Putamen (tissue), 1 donor: Measurements from ENCODE around the gene PDE9A.
A peak's percentile ranks its signal among the peaks of the same experiment; 100 is the strongest.

Experiments used
- DNase-seq: peaks from one replicate; pipeline ENCODE4 v3.0.0-alpha.2; 2016; ENCODE audit warnings: low spot score

PDE9A gene

GRCh38 chr21:42657676-42658319 is 4.4 kb downstream of the PDE9A start:
- DNase-seq: no peak

- DNase-seq: no peak
These were observed 5.1 kb downstream of the PDE9A start for GRCh38 chr21:42658320-42659105.

DNA sequence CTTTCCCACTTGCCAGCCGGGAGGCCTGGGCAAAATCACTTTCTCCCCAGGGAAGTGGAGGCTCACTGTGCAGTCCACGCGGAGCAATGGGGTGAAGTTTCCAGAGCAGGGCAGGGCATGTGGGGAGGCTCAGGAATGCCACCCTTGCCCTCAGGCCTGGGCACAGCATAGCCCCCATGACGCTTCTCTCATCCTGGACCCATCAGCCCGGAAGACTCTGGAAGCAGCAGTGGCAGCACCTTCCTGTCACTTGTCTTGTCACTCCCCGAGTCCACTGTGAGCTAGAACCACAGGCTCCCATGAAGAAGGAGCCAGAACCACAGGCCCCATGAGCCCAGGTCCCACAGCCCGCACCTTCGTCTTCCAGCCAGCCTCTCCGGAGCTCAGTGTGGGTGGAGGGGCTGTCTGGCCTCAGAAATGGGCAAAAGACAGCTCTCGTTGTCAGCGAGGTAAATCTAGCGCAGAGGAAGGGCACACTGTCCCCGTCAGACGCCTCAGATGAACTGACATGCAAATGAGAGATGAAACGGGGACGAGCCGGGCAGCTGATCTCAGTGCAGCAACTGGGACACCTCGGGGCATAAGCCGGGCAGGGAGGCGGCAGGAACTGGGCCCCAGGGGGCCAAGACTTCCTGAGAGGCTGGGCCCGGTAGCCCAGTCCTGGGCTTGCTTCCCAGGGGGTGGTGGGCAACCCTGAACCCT is 6.1 kb downstream of the PDE9A start:
- no peak for DNase-seq

GRCh38 chr21:42660118-42660470 is 6.7 kb downstream of the PDE9A start:
- no peak for DNase-seq

- DNase-seq: no peak
These were observed 8.4 kb downstream of the PDE9A start for GRCh38 chr21:42661688-42662429.

DNA sequence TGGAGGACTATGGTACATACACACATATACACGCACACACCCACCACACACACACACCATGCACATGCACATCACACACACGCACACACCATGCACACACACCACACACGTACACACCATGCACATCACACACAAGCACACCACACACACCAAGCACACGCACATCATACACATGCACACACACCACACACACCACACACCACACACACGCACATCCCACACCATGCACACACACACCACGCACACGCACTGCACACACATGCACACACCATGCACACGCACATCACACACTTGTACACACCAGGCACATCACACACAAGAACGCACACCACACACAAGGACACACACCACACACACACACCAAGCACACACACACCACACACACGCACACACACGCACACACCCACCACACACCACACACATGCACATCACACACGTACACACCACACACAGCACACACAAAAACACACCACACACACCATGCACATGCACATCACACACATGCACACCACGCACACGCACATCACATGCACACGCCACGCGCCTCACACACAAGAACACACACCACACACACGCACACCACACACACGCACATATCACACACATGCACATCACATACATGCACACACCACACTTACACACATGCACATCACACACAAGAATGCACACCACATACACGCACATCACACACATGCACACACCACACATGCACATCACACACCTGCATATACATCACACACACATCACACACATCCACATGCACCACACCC is 9.2 kb downstream of the PDE9A start:
- no peak for DNase-seq

DNA sequence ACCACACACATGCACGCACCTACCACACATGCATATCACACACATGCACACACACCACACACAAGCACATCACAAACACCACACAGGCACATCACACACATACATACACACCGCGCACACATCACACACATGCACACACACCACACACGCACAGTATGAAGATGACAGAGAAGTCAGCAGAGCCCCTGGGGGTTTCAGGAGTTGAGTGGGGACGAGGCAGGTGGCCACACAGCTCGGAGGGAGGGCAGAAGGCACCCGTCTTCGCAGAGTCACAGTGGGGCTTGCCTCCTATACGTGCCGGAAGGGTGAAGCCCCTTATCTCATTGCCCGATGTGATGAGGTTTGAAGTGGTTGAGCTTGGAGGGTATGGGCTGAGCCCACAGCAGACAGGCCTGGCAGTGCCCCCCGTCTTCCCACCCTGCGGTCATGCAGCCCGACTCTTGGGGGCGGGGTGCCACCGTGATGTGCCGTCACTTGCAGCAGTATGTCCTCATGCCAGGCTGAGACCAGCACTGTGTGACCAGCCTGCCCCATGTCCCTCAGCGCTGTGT is 9.9 kb downstream of the PDE9A start:
- DNase-seq: no peak

- no peak for DNase-seq
These were observed 10.6 kb downstream of the PDE9A start for GRCh38 chr21:42663860-42664535.

DNA sequence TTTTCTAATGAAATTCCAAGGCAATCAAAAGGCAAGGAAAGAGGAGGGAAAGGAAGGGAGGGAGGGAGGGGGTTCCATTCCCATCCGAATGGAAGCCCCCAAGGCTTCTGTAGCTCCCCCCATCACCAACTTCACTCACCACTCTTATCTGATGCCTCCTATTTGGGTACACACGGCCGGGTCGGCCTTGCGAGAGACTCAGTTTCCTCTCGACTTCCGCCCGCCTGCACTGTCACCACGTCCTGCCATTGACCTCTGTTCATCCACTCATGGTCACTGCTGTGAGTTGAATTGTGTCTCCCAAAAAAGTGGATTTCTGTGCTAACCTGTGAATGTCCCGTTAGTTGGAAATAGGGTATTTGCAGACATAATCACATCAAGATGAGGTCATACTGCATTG is 11.2 kb downstream of the PDE9A start:
- no peak for DNase-seq

DNA sequence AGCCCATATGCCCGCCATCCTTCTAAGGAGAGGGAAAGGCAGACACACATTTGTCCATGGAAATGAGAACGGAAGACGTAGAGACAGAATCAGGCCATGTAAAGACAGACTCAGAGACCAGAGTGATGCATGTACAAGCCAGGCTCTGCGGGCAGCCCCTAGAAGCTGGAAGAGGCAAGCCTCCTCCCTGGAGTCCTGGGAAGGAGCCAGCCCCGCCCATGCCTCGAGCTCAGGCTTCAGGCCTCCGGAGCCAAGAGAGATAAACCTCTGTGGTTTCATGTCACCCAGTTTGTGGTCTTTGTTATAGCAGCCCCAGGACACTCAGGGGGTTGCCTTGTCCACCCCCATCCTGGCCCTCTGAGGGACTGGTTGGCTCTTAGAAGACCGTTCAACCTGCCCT is 11.6 kb downstream of the PDE9A start:
- no peak for DNase-seq

GRCh38 chr21:42665484-42665883 is 12.1 kb downstream of the PDE9A start:
- DNase-seq: no peak

DNA sequence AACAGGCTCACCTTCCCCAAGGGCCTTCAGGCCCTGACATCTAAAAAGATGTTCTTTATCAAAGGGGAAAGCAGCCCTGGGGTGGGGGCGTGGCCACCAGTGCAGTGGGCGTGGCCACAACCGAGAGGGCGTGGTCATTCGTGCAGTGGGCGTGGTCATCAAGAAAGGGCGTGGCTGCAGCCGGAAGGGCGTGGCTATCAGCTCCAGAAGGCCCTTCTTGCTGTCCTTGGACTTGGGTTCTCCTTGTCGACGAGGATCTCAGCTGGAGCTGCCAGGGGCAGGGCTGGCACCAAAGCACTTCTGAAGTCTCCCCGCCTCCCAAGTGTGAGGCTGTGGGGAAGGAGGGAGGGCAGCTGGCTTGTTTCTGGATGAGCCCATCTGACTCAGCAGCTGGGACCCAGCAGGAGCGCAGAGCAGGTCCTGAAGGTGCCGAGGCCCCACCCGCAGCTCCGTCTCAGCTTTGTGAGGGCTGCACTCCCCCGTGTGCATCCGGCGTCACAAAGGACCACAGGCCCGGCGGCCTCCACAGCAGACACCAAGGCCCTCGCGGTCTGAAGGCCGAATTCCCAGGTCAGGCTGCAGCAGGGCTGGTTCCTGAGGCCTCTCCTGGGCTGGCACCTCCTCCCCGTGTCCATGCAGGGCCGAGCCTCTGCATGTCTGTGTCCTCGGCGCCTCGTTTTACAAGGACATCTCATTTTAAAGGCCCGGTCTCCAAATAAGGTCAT is 12.8 kb downstream of the PDE9A start:
- DNase-seq: no peak

- DNase-seq: peak; percentile 89
These were observed 13.5 kb downstream of the PDE9A start for GRCh38 chr21:42666925-42667324.

- no peak for DNase-seq
These were observed 15.0 kb downstream of the PDE9A start for GRCh38 chr21:42668298-42668992.

GRCh38 chr21:42669041-42669440 is 15.6 kb downstream of the PDE9A start:
- DNase-seq: no peak

DNA sequence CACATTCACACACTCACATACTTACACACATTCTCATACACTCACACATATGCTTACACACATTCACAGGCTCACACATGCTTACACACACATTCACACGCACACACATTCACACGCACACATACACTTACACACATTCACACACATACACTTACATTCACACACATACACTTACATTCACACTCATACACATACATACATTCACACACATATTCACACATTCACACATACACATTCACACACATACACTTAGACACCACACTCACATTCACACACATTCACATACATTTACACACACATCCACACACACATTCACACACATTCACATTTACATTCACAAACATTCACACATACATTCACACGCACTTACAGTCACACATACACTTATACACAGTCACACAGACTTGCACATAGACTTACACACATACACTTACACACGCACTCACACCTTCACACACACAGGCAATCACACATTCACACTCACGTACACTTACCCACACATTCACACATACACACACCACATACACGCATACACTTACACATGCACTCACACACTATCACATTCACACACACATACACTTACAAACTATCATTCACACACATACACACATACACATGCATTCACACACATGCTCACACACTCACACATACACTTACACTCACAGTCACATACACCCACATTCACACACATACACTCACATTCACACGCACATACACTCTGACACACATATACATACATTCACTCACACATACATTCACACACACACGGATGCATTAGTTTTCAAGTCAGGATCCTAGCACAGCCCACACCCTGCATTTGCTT is 16.8 kb downstream of the PDE9A start:
- no peak for DNase-seq

GRCh38 chr21:42670884-42671283 is 17.5 kb downstream of the PDE9A start:
- no peak for DNase-seq

DNA sequence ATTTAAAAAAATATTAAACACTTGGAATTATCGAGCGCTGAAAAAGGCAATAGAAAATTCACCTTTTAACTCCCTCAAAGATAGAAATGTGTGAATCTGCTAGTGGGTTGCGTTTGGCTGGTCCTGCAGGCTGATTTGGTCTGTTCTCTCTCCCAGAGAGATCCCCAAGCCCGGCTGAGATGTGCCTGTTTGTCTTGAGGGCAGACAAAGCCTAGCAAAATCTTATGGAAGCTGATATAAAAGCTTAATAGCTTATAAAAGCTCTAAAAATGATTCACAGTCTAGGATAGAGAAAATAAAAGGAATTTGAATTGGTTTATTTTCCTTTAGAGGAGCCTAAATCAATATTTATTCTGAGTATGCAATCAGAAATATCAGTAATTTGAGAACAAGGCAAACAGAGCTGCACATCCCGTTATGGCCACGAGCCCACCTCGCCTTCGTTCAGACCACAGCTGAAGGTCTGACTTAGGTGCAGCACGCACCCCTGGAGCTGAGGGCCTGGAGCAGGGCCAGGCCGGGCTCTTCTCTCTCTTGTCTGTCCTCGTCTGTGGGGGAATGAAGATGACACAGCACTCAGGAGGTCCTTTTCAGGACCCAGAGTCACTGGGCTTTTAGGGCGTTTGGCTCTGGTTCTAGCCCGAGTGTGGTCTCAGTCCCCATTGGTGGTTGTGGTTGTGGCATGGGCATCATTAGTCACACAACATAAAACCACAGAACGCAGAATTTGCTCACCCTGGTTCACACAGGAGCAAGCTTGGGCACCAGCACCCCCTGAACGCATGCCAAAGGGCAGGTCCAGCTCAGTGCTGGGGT is 18.6 kb downstream of the PDE9A start:
- no peak for DNase-seq
